Stomach (tissue), 9 donors: Measurements from ENCODE around the gene ARHGAP35. TPM values are rescaled to one million over a fixed set of nuclear protein-coding genes. Genes with fewer than 3 reads are reported as not detected.

Experiments used
- DNase-seq, 2 donors: peaks; one replicate each; pipeline versions ENCODE4 v3.0.0 to v3.0.0-alpha.2; 2013 to 2019
- H3K27ac ChIP-seq, 5 donors: fragments of 200-600 bp in 4 of 5; sonication (generic) in 4 of 5; one replicate each; pipeline ENCODE4 v1.5.1; 2013 to 2019; ENCODE audit warnings: mild to moderate bottlenecking in 1 of 5, moderate library complexity in 1 of 5
- H3K27me3 ChIP-seq, 3 donors: fragments of 200-600 bp; sonication (generic); one replicate each; pipeline ENCODE4 v1.5.1; 2017 to 2019; ENCODE audit warnings: mixed run types in 1 of 3
- H3K36me3 ChIP-seq, 4 donors: fragments of 200-600 bp; sonication (generic); 1 replicate in 3 of 4; 2 replicates in 1 of 4; pipeline ENCODE4 v1.5.1; 2016 to 2019
- H3K4me1 ChIP-seq, 4 donors: fragments of 200-600 bp; sonication (generic); one replicate each; pipeline ENCODE4 v1.5.1; 2016 to 2019
- H3K4me3 ChIP-seq, 4 donors: fragments of 200-600 bp; sonication (generic) in 3 of 4; one replicate each; pipeline ENCODE4 v1.5.1; 2016 to 2019; ENCODE audit warnings: mild to moderate bottlenecking in 1 of 4
- H3K9me3 ChIP-seq, 4 donors: fragments of 200-600 bp; sonication (generic); one replicate each; pipeline ENCODE4 v1.5.1; 2016 to 2019
- EP300 ChIP-seq: sonication (generic); formaldehyde crosslinking; IDR thresholded peaks from one replicate; pipeline ENCODE4 v1.6.1; 2017; ENCODE audit warnings: antibody characterized with exemption
- POLR2A ChIP-seq, 4 donors: fragments of 450-650 bp; IDR thresholded peaks; one replicate each; pipeline ENCODE4 v1.6.1; 2016; ENCODE audit warnings: antibody characterized with exemption in 4 of 4, control low read depth in 2 of 4, mild to moderate bottlenecking in 1 of 4, moderate library complexity in 1 of 4
- POLR2AphosphoS5 ChIP-seq, 3 donors: sonication (generic); formaldehyde crosslinking; IDR thresholded peaks; one replicate each; pipeline ENCODE4 v1.6.1; 2016; ENCODE audit warnings: antibody characterized with exemption in 3 of 3
- WGBS, 5 donors: extraction: QIAGEN DNeasy Blood & Tissue Kit in 3 of 5; methylation state at CpG; one replicate each; pipeline versions ENCODE4 v1.1.5 to v1.1.7; 2013 to 2018; 5-methylcytosine and 5-hydroxymethylcytosine counted together
- intact Hi-C: fragments of 100-400 bp; cut with DNase I; formaldehyde crosslinking; loops from one replicate; pipeline ENCODE4 v1.15.1; 2023; ENCODE audit warnings: low total_unique reads
- polyA plus RNA-seq, 3 donors: library from polyadenylated mRNA; stranded (reverse); fragments of 200-250 nt; gene quantifications; one replicate each; pipeline ENCODE4 v1.2.3, GENCODE V29; 2013
- total RNA-seq, 5 donors: library from RNA; depleted of rRNA; stranded (reverse); fragments of >200 nt; gene quantifications; one replicate each; pipeline versions ENCODE4 v1.1.0 to v1.2.3, GENCODE V29; 2014 to 2016
- TF ChIP-seq, protein P1 (sequence below), 7 experiments: fragments of 450-650 bp in 4 of 7; fragments of 200-600 bp in 3 of 7; sonication (generic) in 3 of 7; IDR thresholded peaks; one replicate each; pipeline ENCODE4 v1.5.1; 2016 to 2019; ENCODE audit warnings: antibody characterized with exemption in 7 of 7, control low read depth in 2 of 7, mild to moderate bottlenecking in 1 of 7
- donor health status: healthy with polysubstance abuse.
- donor health status: Bipolar disorder and iron deficiency.
- donor health status: healthy.

ARHGAP35 gene
- total and polyA plus RNA-seq, 8 donors: 5.6 to 200 (median 19.7) TPM

DNA sequence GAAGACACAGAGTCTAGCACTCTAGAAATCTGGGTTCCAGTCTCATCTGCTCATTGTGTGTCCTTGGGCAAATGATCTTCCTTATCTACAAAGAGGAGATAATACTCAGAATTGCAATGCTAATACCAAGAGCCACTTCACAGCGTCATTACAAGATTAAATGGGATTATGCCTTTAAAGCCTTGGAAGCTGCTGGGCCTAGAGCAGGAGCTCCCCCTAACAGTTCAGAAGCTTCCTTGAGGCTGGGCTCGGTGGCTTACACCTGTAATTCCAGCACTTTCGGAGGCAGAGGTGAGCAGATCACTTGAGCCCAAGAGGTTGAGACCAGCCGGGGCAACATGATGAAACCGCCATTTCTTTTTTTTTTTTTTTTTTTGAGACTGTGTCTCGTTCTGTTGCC lies 37.7 kb upstream of the ARHGAP35 start:
- Histone ChIP-seq H3K4me1 (peaks cover 0 to 11% (median 7%) of the 10 kb centered on the region in 4 donors), H3K27ac (no peak overlapping the region), H3K36me3 (no peaks in the 10 kb centered on the region), H3K9me3 (no peaks in the 10 kb centered on the region), H3K4me3 (no peak overlapping the region), H3K27me3 (no peaks in the 10 kb centered on the region)
- DNase-seq: no peak
- WGBS, 5 donors: 76 to 90% (median 84%) methylated on average over 6 of the region's 6 CpGs
- intact Hi-C loops: no loop called here
- TF ChIP-seq EP300 (no peak), POLR2AphosphoS5 (IDR thresholded peaks at IDR 0.05) (no peak), POLR2A (IDR thresholded peaks at IDR 0.05) (no peak)
- TF ChIP-seq, protein P1, sequence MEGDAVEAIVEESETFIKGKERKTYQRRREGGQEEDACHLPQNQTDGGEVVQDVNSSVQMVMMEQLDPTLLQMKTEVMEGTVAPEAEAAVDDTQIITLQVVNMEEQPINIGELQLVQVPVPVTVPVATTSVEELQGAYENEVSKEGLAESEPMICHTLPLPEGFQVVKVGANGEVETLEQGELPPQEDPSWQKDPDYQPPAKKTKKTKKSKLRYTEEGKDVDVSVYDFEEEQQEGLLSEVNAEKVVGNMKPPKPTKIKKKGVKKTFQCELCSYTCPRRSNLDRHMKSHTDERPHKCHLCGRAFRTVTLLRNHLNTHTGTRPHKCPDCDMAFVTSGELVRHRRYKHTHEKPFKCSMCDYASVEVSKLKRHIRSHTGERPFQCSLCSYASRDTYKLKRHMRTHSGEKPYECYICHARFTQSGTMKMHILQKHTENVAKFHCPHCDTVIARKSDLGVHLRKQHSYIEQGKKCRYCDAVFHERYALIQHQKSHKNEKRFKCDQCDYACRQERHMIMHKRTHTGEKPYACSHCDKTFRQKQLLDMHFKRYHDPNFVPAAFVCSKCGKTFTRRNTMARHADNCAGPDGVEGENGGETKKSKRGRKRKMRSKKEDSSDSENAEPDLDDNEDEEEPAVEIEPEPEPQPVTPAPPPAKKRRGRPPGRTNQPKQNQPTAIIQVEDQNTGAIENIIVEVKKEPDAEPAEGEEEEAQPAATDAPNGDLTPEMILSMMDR (IDR thresholded peaks at IDR 0.05): no peak

GRCh38 chr19:46824890-46825730 lies 35.7 kb upstream of the ARHGAP35 start:
- Histone ChIP-seq H3K9me3 (no peaks in the 10 kb centered on the region), H3K4me3 (no peak overlapping the region), H3K27ac (peak overlapping the region in 2 of 5 donors; percentile 17 to 60), H3K27me3 (no peaks in the 10 kb centered on the region), H3K36me3 (no peaks in the 10 kb centered on the region), H3K4me1 (peaks cover 3 to 15% (median 7%) of the 10 kb centered on the region in 4 donors)
- TF ChIP-seq EP300: no peak
- TF ChIP-seq POLR2AphosphoS5 (IDR thresholded peaks at IDR 0.05): no peak
- TF ChIP-seq, protein P1 (IDR thresholded peaks at IDR 0.05): no peak
- no peak for TF ChIP-seq POLR2A (IDR thresholded peaks at IDR 0.05)
- 77 to 86% (median 82%) methylated on average over 21 of the region's 21 CpGs for WGBS, 5 donors
- DNase-seq: no peak
- intact Hi-C loops: no loop called here

GRCh38 chr19:46825731-46826055 lies 35.1 kb upstream of the ARHGAP35 start:
- TF ChIP-seq, protein P1 (IDR thresholded peaks at IDR 0.05): no peak
- TF ChIP-seq EP300 (no peak), POLR2A (IDR thresholded peaks at IDR 0.05) (no peak), POLR2AphosphoS5 (IDR thresholded peaks at IDR 0.05) (no peak)
- intact Hi-C loops: no loop called here
- Histone ChIP-seq H3K4me1 (peaks cover 3 to 15% (median 7%) of the 10 kb centered on the region in 4 donors), H3K4me3 (no peak overlapping the region), H3K9me3 (no peaks in the 10 kb centered on the region), H3K36me3 (no peaks in the 10 kb centered on the region), H3K27ac (no peak overlapping the region), H3K27me3 (no peaks in the 10 kb centered on the region)
- WGBS, 5 donors: 82 to 91% (median 86%) methylated on average over 5 of the region's 5 CpGs
- no peak for DNase-seq

DNA sequence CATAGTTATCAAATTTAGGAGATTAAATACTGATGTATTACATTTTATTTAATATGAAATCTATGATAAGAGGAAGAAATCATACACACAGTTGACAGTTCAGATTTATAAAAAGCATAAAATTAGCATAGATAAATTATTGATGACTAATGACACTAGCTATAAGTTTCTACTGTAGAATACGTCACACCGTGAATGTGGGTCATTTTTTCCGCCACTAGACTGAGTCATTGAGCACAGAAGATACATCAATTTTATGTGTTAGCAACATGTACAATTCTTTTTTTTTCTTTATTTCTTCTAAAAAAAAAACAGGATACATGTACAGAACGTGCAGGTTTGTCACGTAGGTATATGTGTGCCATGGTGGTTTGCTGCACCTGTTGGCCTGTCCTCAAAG lies 32.3 kb upstream of the ARHGAP35 start:
- WGBS, 5 donors: 70 to 80% (median 72%) methylated on average over 5 of the region's 5 CpGs
- peaks cover 0 to 4% (median 2%) of the 10 kb centered on the region in 4 donors for H3K4me1 ChIP-seq
- H3K36me3 ChIP-seq: no peaks in the 10 kb centered on the region
- no peak overlapping the region for H3K27ac ChIP-seq
- no peak for TF ChIP-seq POLR2AphosphoS5 (IDR thresholded peaks at IDR 0.05)
- no peak for TF ChIP-seq POLR2A (IDR thresholded peaks at IDR 0.05)
- no peak for TF ChIP-seq EP300
- TF ChIP-seq, protein P1 (IDR thresholded peaks at IDR 0.05): no peak
- no peaks in the 10 kb centered on the region for H3K27me3 ChIP-seq
- DNase-seq: no peak
- intact Hi-C loops: no loop called here
- no peaks in the 10 kb centered on the region for H3K9me3 ChIP-seq
- H3K4me3 ChIP-seq: no peak overlapping the region
